GM23338 (cell line): ENCODE data around the gene NAALADL2. TPM values are rescaled to one million over a fixed set of nuclear protein-coding genes. Genes with fewer than 3 reads are reported as not detected.

Experiments
- ATAC-seq: fragments of 200-7000 bp; cut with Tn5 transposase; 3 replicates; pipeline ENCODE4 v1.9.1; 2020
- DNase-seq: peaks from one replicate; pipeline ENCODE4 v3.0.0-alpha.2; 2015; ENCODE audit warnings: low spot score
- H2AFZ ChIP-seq: fragments of 200-600 bp; sonication (generic); 2 replicates; pipeline ENCODE4 v1.8.0; 2016; ENCODE audit warnings: antibody characterized with exemption, mild to moderate bottlenecking, moderate library complexity
- H3F3A ChIP-seq: fragments of 200-600 bp; sonication (generic); replicated peaks from 2 replicates; pipeline ENCODE4 v1.8.0; 2017; ENCODE audit warnings: antibody characterized with exemption, mixed run types, low read depth
- H3K27ac ChIP-seq: fragments of 200-600 bp; sonication (generic); 2 replicates; pipeline ENCODE4 v1.6.1; 2016; ENCODE audit warnings: low read depth
- H3K27me3 ChIP-seq: fragments of 200-600 bp; sonication (generic); 2 replicates; pipeline ENCODE4 v1.8.0; 2016; ENCODE audit warnings: mild to moderate bottlenecking, mixed run types, moderate library complexity; ENCODE audit not compliant: insufficient read depth
- H3K36me3 ChIP-seq: fragments of 200-600 bp; sonication (generic); 2 replicates; pipeline ENCODE4 v1.8.0; 2016; ENCODE audit warnings: mild to moderate bottlenecking; ENCODE audit not compliant: insufficient read depth
- H3K4me1 ChIP-seq: fragments of 200-600 bp; sonication (generic); 2 replicates; pipeline ENCODE4 v1.8.0; 2016; ENCODE audit warnings: mild to moderate bottlenecking, moderate library complexity; ENCODE audit not compliant: insufficient read depth
- H3K4me2 ChIP-seq: fragments of 200-600 bp; sonication (generic); 2 replicates; pipeline ENCODE4 v1.7.1; 2017; ENCODE audit warnings: mixed run types
- H3K4me3 ChIP-seq: fragments of 200-600 bp; sonication (generic); 2 replicates; pipeline ENCODE4 v1.6.1; 2016; ENCODE audit warnings: mixed run types
- H3K79me2 ChIP-seq: fragments of 200-600 bp; sonication (generic); replicated peaks from 2 replicates; pipeline ENCODE4 v1.8.0; 2017; ENCODE audit warnings: mild to moderate bottlenecking; ENCODE audit not compliant: insufficient read depth
- H3K9me2 ChIP-seq: fragments of 200-600 bp; sonication (generic); 2 replicates; pipeline ENCODE4 v1.8.0; 2017; ENCODE audit not compliant: insufficient read depth
- H4K20me1 ChIP-seq: fragments of 200-600 bp; sonication (generic); replicated peaks from 2 replicates; pipeline ENCODE4 v1.8.0; 2017; ENCODE audit warnings: mild to moderate bottlenecking; ENCODE audit not compliant: insufficient read depth
- H3K27ac Mint-ChIP-seq: 2 replicates; pipeline ENCODE4 v1.8.0; 2020; ENCODE audit warnings: inconsistent platforms, mild to moderate bottlenecking, moderate library complexity, mixed read lengths
- H3K27me3 Mint-ChIP-seq: 3 replicates; pipeline ENCODE4 v1.8.0; 2022; ENCODE audit warnings: low read depth, mild to moderate bottlenecking, moderate library complexity, mixed read lengths, inconsistent platforms; ENCODE audit not compliant: insufficient read depth, poor library complexity
- H3K36me3 Mint-ChIP-seq: 3 replicates; pipeline ENCODE4 v1.8.0; 2021; ENCODE audit warnings: low read depth, mild to moderate bottlenecking, inconsistent platforms, moderate library complexity, mixed read lengths
- H3K4me1 Mint-ChIP-seq: 3 replicates; pipeline ENCODE4 v1.8.0; 2020; ENCODE audit warnings: mild to moderate bottlenecking, inconsistent platforms, mixed read lengths
- H3K4me3 Mint-ChIP-seq: 3 replicates; pipeline ENCODE4 v1.8.0; 2021; ENCODE audit warnings: moderate library complexity, mild to moderate bottlenecking, inconsistent platforms, mixed read lengths
- H3K9me3 Mint-ChIP-seq: 3 replicates; pipeline ENCODE4 v1.8.0; 2020; ENCODE audit warnings: moderate library complexity, mild to moderate bottlenecking, inconsistent platforms, mixed read lengths
- CREB1 ChIP-seq: fragments of 250-450 bp; sonication (Bioruptor Pico); IDR thresholded peaks from 2 replicates; pipeline ENCODE4 v1.5.0; 2020; ENCODE audit warnings: low read depth, mild to moderate bottlenecking, moderate library complexity
- CTCF ChIP-seq, 2 experiments: fragments of 200-600 bp in 1 of 2; sonication (generic) in 1 of 2; conservative IDR thresholded peaks; 2 replicates each; pipeline versions ENCODE4 v1.5.1 to v1.6.1; 2016 to 2017; ENCODE audit warnings: antibody characterized with exemption in 2 of 2, low read depth in 2 of 2, mild to moderate bottlenecking in 2 of 2, moderate library complexity in 1 of 2
- ETS1 ChIP-seq: IDR thresholded peaks from 2 replicates; pipeline ENCODE4 v1.6.1; 2016; ENCODE audit warnings: antibody characterized with exemption
- EZH2 ChIP-seq: fragments of 200-600 bp; sonication (generic); IDR thresholded peaks from one replicate; pipeline ENCODE4 v1.8.0; 2017; ENCODE audit warnings: antibody characterized with exemption, mild to moderate bottlenecking, low read depth; ENCODE audit not compliant: unreplicated experiment
- EZH2phosphoT487 ChIP-seq: fragments of 200-600 bp; sonication (generic); IDR thresholded peaks from one replicate; pipeline ENCODE4 v1.8.1; 2018; ENCODE audit warnings: antibody characterized with exemption; ENCODE audit not compliant: unreplicated experiment
- JUNB ChIP-seq: IDR thresholded peaks from one replicate; pipeline ENCODE4 v1.6.1; 2016; ENCODE audit warnings: antibody characterized with exemption; ENCODE audit not compliant: unreplicated experiment
- NANOG ChIP-seq: IDR thresholded peaks from 2 replicates; pipeline ENCODE4 v1.6.1; 2016; ENCODE audit warnings: antibody characterized with exemption, borderline replicate concordance
- POLR2AphosphoS5 ChIP-seq: IDR thresholded peaks from 2 replicates; pipeline ENCODE4 v1.6.1; 2016; ENCODE audit warnings: antibody characterized with exemption, low read depth
- REST ChIP-seq: IDR thresholded peaks from one replicate; pipeline ENCODE4 v1.6.1; 2018; ENCODE audit warnings: antibody characterized with exemption; ENCODE audit not compliant: unreplicated experiment
- STAT1 ChIP-seq: IDR thresholded peaks from one replicate; pipeline ENCODE4 v1.6.1; 2016; ENCODE audit warnings: antibody characterized with exemption; ENCODE audit not compliant: unreplicated experiment
- ZNF114 ChIP-seq: fragments of 250-450 bp; sonication (Bioruptor Pico); IDR thresholded peaks from 2 replicates; pipeline ENCODE4 v1.5.0; 2020; ENCODE audit warnings: mild to moderate bottlenecking, moderate library complexity
- ZNF331 ChIP-seq: fragments of 250-450 bp; sonication (Bioruptor Pico); IDR thresholded peaks from 2 replicates; pipeline ENCODE4 v1.5.0; 2020; ENCODE audit warnings: low read depth, mild to moderate bottlenecking, moderate library complexity
- ZNF462 ChIP-seq: fragments of 250-450 bp; sonication (Bioruptor Pico); IDR thresholded peaks from 2 replicates; pipeline ENCODE4 v1.5.0; 2020; ENCODE audit warnings: mild to moderate bottlenecking, moderate library complexity
- polyA plus RNA-seq: library from polyadenylated mRNA; unstranded; fragments of >200 nt; fragmentation: Nextera tagmentation; extraction: Ambion mirVana; gene quantifications from 2 replicates; pipeline ENCODE4 v1.2.1, GENCODE V29; 2016
- total RNA-seq: library from RNA; depleted of rRNA; stranded (reverse); fragments of >200 nt; shearing (Covaris generic); gene quantifications from 2 replicates; pipeline ENCODE4 v1.2.3, GENCODE V29; 2014

Gene NAALADL2
- total and polyA plus RNA-seq, 2 experiments from 2014 or later: 1.6 to 2.6 TPM

GRCh38 chr3:175397372-175397771 lies 538.2 kb downstream of the NAALADL2 start (continued):
- no peak for TF ChIP-seq ZNF462 (CRISPR knock-in tag)
- no peak for TF ChIP-seq STAT1
- no peak for TF ChIP-seq EZH2
- no peak for TF ChIP-seq NANOG

GRCh38 chr3:175398676-175399075 lies 539.5 kb downstream of the NAALADL2 start:
- no peaks in the 10 kb centered on the region; the same call in 1 of the 2 replicates for H3K9me2 ChIP-seq
- H3F3A ChIP-seq: no peaks in the 10 kb centered on the region
- H3K27ac ChIP-seq: no peak overlapping the region
- no peaks in the 10 kb centered on the region for H3K27me3 Mint-ChIP-seq
- peaks cover 22% of the 10 kb centered on the region for H3K4me1 ChIP-seq
- no peak for DNase-seq
- H3K36me3 Mint-ChIP-seq: peaks cover 5% of the 10 kb centered on the region; the same call in 1 of the 3 replicates
- H3K27me3 ChIP-seq: no peaks in the 10 kb centered on the region
- H3K9me3 Mint-ChIP-seq: no peaks in the 10 kb centered on the region; the same call in 2 of the 3 replicates
- no peak for ATAC-seq
- no peak overlapping the region for H3K4me3 ChIP-seq
- no peak overlapping the region for H2AFZ ChIP-seq
- H3K36me3 ChIP-seq: no peaks in the 10 kb centered on the region
- no peaks in the 10 kb centered on the region for H3K79me2 ChIP-seq
- H3K27ac Mint-ChIP-seq: no peak overlapping the region
- H3K4me3 Mint-ChIP-seq: no peak overlapping the region
- H3K4me2 ChIP-seq: no peak overlapping the region
- peaks cover 26% of the 10 kb centered on the region for H3K4me1 Mint-ChIP-seq
- no peaks in the 10 kb centered on the region for H4K20me1 ChIP-seq
- no peak for TF ChIP-seq ZNF331 (CRISPR knock-in tag)
- no peak for TF ChIP-seq CTCF (conservative IDR thresholded peaks at IDR 0.05; ENCODE audit: low read depth in 2 of 2)
- no peak for TF ChIP-seq POLR2AphosphoS5
- TF ChIP-seq CREB1 (CRISPR knock-in tag): no peak
- TF ChIP-seq EZH2phosphoT487: no peak
- no peak for TF ChIP-seq ETS1
- no peak for TF ChIP-seq NANOG
- TF ChIP-seq ZNF114 (CRISPR knock-in tag): no peak
- no peak for TF ChIP-seq STAT1
- TF ChIP-seq JUNB: no peak
- no peak for TF ChIP-seq REST
- TF ChIP-seq EZH2: no peak
